Measurements from ENCODE around the gene CCL1.
A peak's percentile ranks its signal among the peaks of the same experiment; 100 is the strongest.

Gene CCL1

DNA sequence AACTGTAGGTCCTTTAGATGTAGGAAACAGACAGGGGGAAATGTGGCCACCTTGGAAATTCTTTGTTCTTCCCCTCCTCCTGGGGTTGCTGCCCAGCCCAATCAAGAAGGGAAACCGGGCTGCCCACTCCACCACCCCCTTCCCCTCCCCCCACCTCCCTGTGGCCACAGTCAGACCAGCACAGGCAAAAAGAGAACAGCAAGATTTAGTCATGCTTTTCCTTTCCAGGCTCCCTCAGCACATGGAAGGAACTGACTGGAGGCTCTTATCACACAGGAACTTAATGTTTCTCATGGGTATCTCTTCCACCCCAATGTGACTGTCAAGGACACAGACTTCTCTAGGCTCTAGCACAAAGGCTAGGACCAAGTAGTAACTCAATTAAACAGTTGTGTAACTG lies 3.0 kb upstream of the CCL1 start:
- Mint-ChIP-seq H3K4me3 (no peak overlapping the region), H3K4me1 (no peaks in the 10 kb centered on the region), H3K27ac (ENCODE audit: low read depth) (no peak overlapping the region), H3K27me3 (peaks cover 28% of the 10 kb centered on the region), H3K9me3 (no peaks in the 10 kb centered on the region), H3K36me3 (ENCODE audit: insufficient read depth) (no peaks in the 10 kb centered on the region)
- no peak for ATAC-seq (replicated peaks; ENCODE audit: extremely low read depth, poor library complexity, severe bottlenecking)
- DNase-seq (ENCODE audit: low spot score in 2 of 2) = no peak

DNA sequence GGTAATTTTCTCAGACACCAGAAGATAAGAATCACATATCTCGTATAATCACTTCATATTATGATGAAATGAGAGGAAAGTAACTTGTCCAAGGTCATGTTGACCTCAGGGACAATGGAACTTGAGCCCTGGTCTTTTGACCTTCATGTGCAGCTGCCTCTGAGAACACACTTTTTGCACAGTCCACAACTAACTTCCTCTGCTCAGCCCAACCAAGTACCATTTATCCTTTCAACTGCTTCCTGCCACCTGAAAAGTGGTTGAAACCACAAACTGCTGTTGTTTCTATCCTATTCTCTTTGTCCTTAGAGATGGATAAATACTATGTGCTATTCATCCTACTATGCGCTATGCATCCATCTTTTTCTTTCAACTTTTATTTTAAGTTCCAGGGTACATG lies 2.3 kb upstream of the CCL1 start:
- Mint-ChIP-seq H3K4me1 (no peaks in the 10 kb centered on the region), H3K27me3 (peaks cover 28% of the 10 kb centered on the region), H3K36me3 (ENCODE audit: insufficient read depth) (no peaks in the 10 kb centered on the region), H3K9me3 (no peaks in the 10 kb centered on the region), H3K4me3 (no peak overlapping the region), H3K27ac (ENCODE audit: low read depth) (no peak overlapping the region)
- DNase-seq (ENCODE audit: low spot score in 2 of 2) (no peak), ATAC-seq (replicated peaks; ENCODE audit: extremely low read depth, poor library complexity, severe bottlenecking) (no peak)

DNA sequence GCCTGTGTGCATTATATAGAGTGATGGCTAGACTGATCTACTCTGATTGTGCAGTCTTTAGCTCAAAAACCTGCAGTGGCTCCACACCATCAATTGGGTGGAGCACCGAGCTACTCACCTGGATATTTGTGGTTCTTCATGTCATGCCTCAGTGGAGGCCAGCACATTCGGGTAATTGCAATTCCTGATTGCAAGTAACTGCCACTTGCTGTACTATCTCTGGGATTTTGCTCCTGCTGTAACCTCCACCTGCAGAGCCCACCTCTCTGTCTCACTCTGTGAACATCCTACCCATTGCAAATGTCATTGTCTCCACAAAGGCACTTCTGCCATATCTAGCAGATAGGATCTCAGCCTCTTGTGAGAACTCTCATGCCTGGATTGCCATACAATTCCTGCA lies 1.7 kb upstream of the CCL1 start:
- H3K4me3 Mint-ChIP-seq = no peak overlapping the region
- no peak overlapping the region for H3K27ac Mint-ChIP-seq (ENCODE audit: low read depth)
- ATAC-seq (replicated peaks; ENCODE audit: extremely low read depth, poor library complexity, severe bottlenecking) (no peak), DNase-seq (ENCODE audit: low spot score in 2 of 2) (no peak)
- no peaks in the 10 kb centered on the region for H3K9me3 Mint-ChIP-seq
- peaks cover 28% of the 10 kb centered on the region for H3K27me3 Mint-ChIP-seq
- H3K36me3 Mint-ChIP-seq (ENCODE audit: insufficient read depth) = no peaks in the 10 kb centered on the region
- no peaks in the 10 kb centered on the region for H3K4me1 Mint-ChIP-seq

DNA sequence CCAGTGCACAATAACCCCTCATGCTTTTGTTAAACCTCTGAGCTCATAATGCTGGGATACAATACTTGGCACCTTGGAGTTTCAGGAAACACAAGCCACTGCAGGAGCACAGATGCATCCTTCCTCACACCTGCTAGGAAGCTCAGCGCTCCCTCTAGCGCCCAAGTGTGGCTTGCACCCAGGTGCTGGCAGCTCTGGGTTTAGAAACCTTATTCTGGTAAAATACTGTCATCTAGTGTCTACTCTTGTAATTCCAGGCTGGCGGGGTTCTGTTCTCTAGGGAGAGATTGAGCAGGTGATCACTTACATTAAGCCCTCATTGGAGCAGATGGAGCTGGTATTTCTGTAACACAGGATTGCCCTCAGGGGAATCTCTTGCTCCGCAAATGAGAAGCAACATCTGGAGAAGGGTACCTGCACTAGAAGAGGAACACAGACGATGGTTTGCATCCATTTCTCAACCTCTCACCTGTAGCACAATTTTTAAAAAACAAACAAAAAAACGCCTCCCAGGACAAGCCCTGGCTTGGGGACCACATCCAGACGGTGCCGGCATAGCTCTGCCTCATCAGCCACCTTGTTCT lies 1.5 kb downstream of the CCL1 start:
- Mint-ChIP-seq H3K36me3 (ENCODE audit: insufficient read depth) (no peaks in the 10 kb centered on the region), H3K27ac (ENCODE audit: low read depth) (no peak overlapping the region), H3K27me3 (peaks cover 28% of the 10 kb centered on the region), H3K4me1 (no peaks in the 10 kb centered on the region), H3K4me3 (no peak overlapping the region), H3K9me3 (no peaks in the 10 kb centered on the region)
- ATAC-seq (replicated peaks; ENCODE audit: extremely low read depth, poor library complexity, severe bottlenecking) (peak; percentile 28), DNase-seq (ENCODE audit: low spot score in 2 of 2) (peak in 1 of 2 donors; percentile 34)

DNA sequence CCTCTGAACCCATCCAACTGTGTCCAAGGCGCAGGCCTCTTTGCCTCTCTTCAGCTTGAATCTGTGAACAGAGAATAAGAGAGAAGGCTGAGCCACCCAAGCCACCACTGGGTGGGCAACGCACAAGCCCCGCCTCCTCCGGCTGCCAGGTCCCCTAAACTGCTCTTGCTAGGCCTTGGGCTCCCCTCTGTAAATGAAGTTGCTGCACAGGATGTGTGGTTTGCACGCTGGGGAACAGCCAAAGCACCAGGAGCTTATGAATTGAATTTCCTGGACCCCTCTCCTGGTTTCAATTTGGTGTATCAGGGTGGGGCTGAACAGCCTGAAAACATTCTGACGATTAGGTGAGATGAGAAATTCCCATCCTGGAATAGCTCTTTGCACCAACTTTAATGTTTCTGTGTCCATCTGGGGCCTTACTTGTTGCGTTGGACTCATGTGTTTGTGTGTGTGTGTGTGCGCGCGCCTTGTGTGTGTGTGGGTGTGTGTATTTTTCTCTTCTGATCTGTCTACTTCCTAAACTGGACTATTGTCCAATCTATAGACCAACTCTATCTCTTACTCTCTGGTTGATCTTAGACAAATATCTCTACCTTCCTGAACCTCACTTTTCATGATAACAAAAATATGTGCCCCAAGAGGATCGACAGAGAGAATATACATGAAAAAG lies 2.3 kb downstream of the CCL1 start:
- Mint-ChIP-seq H3K4me3 (no peak overlapping the region), H3K27me3 (peaks cover 26% of the 10 kb centered on the region), H3K9me3 (no peaks in the 10 kb centered on the region), H3K27ac (ENCODE audit: low read depth) (no peak overlapping the region), H3K4me1 (no peaks in the 10 kb centered on the region), H3K36me3 (ENCODE audit: insufficient read depth) (no peaks in the 10 kb centered on the region)
- ATAC-seq (replicated peaks; ENCODE audit: extremely low read depth, poor library complexity, severe bottlenecking) = no peak
- no peak for DNase-seq (ENCODE audit: low spot score in 2 of 2)

DNA sequence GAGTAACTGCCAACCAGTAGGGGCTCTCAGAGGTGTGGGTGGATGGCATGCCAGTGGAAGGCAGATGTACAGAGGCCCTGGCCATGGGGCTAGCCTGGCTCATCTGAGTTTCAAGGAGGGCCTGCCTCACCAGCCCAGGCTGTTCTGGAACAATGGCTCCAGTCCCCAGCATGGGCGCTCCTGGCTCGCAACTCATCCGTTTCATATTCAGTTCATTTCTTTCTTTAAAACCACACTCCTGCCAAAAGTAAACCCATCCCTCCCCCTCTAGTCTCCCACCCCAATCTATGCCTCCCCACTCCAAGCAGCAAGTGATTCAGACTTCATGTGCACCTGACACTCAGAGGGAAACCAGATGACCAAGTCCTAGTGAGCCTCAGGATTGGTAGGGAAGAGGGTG lies 4.4 kb downstream of the CCL1 start:
- no peak overlapping the region for H3K27ac Mint-ChIP-seq (ENCODE audit: low read depth)
- H3K9me3 Mint-ChIP-seq = no peaks in the 10 kb centered on the region
- H3K27me3 Mint-ChIP-seq = peaks cover 14% of the 10 kb centered on the region

DNA sequence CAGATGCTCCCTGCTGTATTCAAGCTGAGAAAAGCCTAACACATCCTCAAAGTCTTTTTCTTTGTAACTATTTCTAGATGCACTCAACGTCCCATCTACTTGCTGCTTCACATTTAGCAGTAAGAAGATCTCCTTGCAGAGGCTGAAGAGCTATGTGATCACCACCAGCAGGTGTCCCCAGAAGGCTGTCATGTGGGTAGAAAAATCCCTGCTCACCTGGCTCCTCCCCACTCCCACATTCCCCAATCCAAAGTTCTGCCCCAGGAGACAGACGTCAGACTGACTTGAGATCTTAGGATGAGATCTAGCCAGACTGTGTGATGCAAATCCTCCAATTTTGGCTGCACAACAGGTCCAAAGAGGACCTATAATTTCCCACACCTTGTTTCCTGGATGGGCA lies 5.6 kb downstream of the CCL1 start:
- Mint-ChIP-seq H3K4me1 (no peaks in the 10 kb centered on the region), H3K4me3 (no peak overlapping the region), H3K27me3 (peaks cover 2% of the 10 kb centered on the region), H3K27ac (ENCODE audit: low read depth) (no peak overlapping the region), H3K36me3 (ENCODE audit: insufficient read depth) (peaks cover 2% of the 10 kb centered on the region), H3K9me3 (no peaks in the 10 kb centered on the region)
- DNase-seq (ENCODE audit: low spot score in 2 of 2) = no peak
- ATAC-seq (replicated peaks; ENCODE audit: extremely low read depth, poor library complexity, severe bottlenecking) = no peak

More for the DNA sequence above, 4.4 kb downstream of the CCL1 start:
- no peaks in the 10 kb centered on the region for H3K36me3 Mint-ChIP-seq (ENCODE audit: insufficient read depth)
- ATAC-seq (replicated peaks; ENCODE audit: extremely low read depth, poor library complexity, severe bottlenecking) (no peak), DNase-seq (ENCODE audit: low spot score in 2 of 2) (no peak)
- no peak overlapping the region for H3K4me3 Mint-ChIP-seq
- H3K4me1 Mint-ChIP-seq = no peaks in the 10 kb centered on the region

DNA sequence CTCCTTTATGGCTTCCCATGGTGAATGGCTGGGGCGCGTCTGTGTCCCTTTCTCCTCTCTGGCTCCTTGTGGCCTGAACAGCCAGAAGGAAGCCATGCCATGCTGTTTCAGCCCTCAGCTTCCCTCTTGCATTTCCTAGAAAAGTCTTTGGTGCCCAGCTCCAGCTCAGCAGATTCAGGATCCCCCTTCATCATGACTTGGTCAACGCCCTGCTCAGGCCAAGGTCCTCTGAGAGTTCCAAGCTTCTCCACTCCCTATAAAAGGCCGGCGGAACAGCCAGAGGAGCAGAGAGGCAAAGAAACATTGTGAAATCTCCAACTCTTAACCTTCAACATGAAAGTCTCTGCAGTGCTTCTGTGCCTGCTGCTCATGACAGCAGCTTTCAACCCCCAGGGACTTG lies 6.8 kb downstream of the CCL1 start, which contains the start of gene CCL13:
TSS of gene CCL13 (plus strand) at position 287 of the 400 bp plus-strand sequence. CDS start at position 334, 47 bp downstream.
- peaks cover 2% of the 10 kb centered on the region for H3K36me3 Mint-ChIP-seq (ENCODE audit: insufficient read depth)
- H3K4me3 Mint-ChIP-seq = no peak within 1 kb of the TSS
- DNase-seq (ENCODE audit: low spot score in 2 of 2) (no peak), ATAC-seq (replicated peaks; ENCODE audit: extremely low read depth, poor library complexity, severe bottlenecking) (no peak)
- peaks cover 4% of the 10 kb centered on the region for H3K27me3 Mint-ChIP-seq
- H3K9me3 Mint-ChIP-seq = no peaks in the 10 kb centered on the region
- no peak within 1 kb of the TSS for H3K27ac Mint-ChIP-seq (ENCODE audit: low read depth)
- H3K4me1 Mint-ChIP-seq = no peaks in the 10 kb centered on the region

DNA sequence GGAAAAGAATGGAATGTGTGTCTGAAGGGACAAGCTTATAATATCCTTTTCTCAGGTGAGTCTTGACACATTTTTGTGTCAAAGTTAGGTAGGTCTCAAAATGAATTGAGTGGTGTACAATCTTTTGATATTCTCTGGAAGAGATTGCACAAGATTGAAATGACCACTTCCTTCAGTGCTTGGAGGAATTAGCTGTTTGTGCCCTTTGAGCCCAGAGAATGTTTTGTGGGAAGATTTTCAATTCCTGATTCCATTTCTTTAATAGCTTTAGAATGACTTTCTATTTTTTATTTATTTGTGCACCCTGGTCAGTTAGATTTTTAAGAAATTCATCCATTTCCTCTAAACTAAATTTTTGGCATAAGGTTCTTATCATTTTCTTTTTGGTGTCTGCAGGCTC lies 8.4 kb downstream of the CCL1 start:
- peaks cover 15% of the 10 kb centered on the region for H3K27me3 Mint-ChIP-seq
- ATAC-seq (replicated peaks; ENCODE audit: extremely low read depth, poor library complexity, severe bottlenecking) (no peak), DNase-seq (ENCODE audit: low spot score in 2 of 2) (no peak)
- H3K9me3 Mint-ChIP-seq = no peaks in the 10 kb centered on the region
- H3K4me1 Mint-ChIP-seq = no peaks in the 10 kb centered on the region
- no peak overlapping the region for H3K4me3 Mint-ChIP-seq
- no peak overlapping the region for H3K27ac Mint-ChIP-seq (ENCODE audit: low read depth)
- peaks cover 2% of the 10 kb centered on the region for H3K36me3 Mint-ChIP-seq (ENCODE audit: insufficient read depth)

DNA sequence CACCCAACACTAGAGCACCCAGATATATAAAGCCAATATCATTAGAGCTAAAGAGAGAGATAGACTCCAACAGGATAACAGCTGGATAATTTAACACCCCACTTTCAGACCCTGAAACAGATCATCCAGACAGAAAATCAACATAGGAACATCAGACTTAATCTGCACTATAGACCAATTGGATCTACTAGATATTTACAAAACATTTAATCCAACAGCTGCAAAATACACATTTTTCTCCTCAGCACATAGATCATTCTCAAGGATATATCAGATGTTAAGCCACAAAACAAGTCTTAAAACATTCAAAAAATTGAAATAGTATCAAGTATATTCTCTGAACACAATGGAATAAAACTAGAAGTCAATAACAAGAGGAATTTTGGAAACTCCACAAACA lies 10.8 kb downstream of the CCL1 start:
- no peaks in the 10 kb centered on the region for H3K4me1 Mint-ChIP-seq
- H3K4me3 Mint-ChIP-seq = no peak overlapping the region
- H3K36me3 Mint-ChIP-seq (ENCODE audit: insufficient read depth) = peaks cover 2% of the 10 kb centered on the region
- no peak for DNase-seq (ENCODE audit: low spot score in 2 of 2)
- H3K27ac Mint-ChIP-seq (ENCODE audit: low read depth) = no peak overlapping the region
- peaks cover 34% of the 10 kb centered on the region for H3K27me3 Mint-ChIP-seq
- H3K9me3 Mint-ChIP-seq = no peaks in the 10 kb centered on the region
- no peak for ATAC-seq (replicated peaks; ENCODE audit: extremely low read depth, poor library complexity, severe bottlenecking)

DNA sequence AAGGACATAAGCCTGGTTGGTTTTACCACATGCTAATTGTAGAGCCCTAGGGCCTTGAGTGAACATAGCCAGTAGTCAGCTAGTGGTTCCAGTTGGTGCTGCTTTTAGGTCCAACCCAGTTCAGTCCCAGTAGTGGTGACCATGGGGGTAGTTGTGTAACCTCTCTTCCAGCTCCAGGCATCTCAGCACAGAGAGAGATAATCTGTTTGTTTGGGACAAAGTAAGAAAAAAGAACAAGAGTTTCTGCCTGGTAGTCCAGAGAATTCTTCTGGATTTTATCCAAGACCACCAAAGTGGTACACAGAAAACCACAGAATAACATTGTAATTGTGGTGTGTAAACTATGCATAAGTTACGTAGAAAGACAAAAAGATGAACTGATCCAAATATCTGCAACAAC lies 11.9 kb downstream of the CCL1 start:
- no peak overlapping the region for H3K4me3 Mint-ChIP-seq
- no peaks in the 10 kb centered on the region for H3K9me3 Mint-ChIP-seq
- no peak overlapping the region for H3K27ac Mint-ChIP-seq (ENCODE audit: low read depth)
- H3K36me3 Mint-ChIP-seq (ENCODE audit: insufficient read depth) = peaks cover 2% of the 10 kb centered on the region
- H3K27me3 Mint-ChIP-seq = peaks cover 45% of the 10 kb centered on the region
- no peaks in the 10 kb centered on the region for H3K4me1 Mint-ChIP-seq
- ATAC-seq (replicated peaks; ENCODE audit: extremely low read depth, poor library complexity, severe bottlenecking) = no peak
- DNase-seq (ENCODE audit: low spot score in 2 of 2) = no peak

DNA sequence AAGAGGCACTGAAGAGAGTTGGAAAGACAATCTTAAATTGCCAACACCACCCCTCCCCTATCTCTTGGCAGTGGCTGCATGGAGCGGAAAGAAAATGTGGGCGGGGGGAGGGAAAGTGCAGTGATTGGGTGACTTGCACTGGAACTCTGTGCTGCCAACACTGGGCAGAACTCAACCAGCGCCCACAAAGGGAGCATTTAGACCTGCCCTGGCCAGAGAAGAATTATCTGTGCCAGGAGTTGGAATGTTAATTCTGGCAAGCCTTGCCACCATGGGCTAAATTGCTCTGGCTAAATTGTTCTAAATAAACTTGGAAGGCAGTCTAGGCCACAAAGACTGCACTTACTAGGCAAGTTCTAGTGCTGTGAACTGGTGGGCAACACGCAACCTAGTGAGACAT lies 13.3 kb downstream of the CCL1 start:
- ATAC-seq (replicated peaks; ENCODE audit: extremely low read depth, poor library complexity, severe bottlenecking) = no peak
- Mint-ChIP-seq H3K27ac (ENCODE audit: low read depth) (no peak overlapping the region), H3K4me1 (no peaks in the 10 kb centered on the region), H3K27me3 (peaks cover 54% of the 10 kb centered on the region), H3K9me3 (no peaks in the 10 kb centered on the region), H3K4me3 (no peak overlapping the region), H3K36me3 (ENCODE audit: insufficient read depth) (peaks cover 2% of the 10 kb centered on the region)
- no peak for DNase-seq (ENCODE audit: low spot score in 2 of 2)

DNA sequence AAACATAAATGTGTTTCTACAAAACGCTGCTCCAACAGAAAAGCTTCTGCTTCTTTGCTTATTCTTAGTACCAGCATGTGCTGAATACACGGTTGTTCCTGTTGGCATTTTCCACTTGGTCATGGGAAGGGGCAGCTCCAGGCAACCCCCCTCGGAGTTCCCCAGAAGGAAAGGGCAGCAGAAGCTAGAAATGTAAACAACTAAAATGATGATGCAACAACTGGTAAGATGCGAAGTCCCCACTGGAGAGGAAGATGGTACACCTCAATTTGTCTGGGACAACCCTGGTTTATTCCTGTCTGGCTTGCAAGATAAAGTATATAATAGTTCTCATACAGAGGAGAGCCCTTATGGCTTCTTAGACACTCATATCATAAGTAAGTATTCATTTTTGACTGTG lies 16.0 kb downstream of the CCL1 start:
- Mint-ChIP-seq H3K9me3 (no peaks in the 10 kb centered on the region), H3K36me3 (ENCODE audit: insufficient read depth) (no peaks in the 10 kb centered on the region), H3K27me3 (peaks cover 81% of the 10 kb centered on the region), H3K27ac (ENCODE audit: low read depth) (no peak overlapping the region), H3K4me1 (no peaks in the 10 kb centered on the region), H3K4me3 (no peak overlapping the region)
- ATAC-seq (replicated peaks; ENCODE audit: extremely low read depth, poor library complexity, severe bottlenecking) = no peak
- no peak for DNase-seq (ENCODE audit: low spot score in 2 of 2)

All from central memory CD8-positive, alpha-beta T cell (primary cell).